Smooth muscle cell (in vitro differentiated cells): ENCODE data around the gene CYRIA. TPM values are rescaled to one million over a fixed set of nuclear protein-coding genes. Genes with fewer than 3 reads are reported as not detected.

Experiments used
- DNase-seq: peaks from one replicate; lab custom pipeline; 2025; ENCODE audit not compliant: unreplicated experiment; lab: John Stamatoyannopoulos, UW
- H2AFZ ChIP-seq: fragments of 200-600 bp; sonication (generic); 2 replicates; pipeline ENCODE4 v1.6.0; 2016; ENCODE audit warnings: antibody characterized with exemption, low read depth, mild to moderate bottlenecking
- H3F3A ChIP-seq: fragments of 200-600 bp; sonication (generic); 2 replicates; pipeline ENCODE4 v1.6.0; 2017; ENCODE audit warnings: antibody characterized with exemption, low read depth
- H3K27ac ChIP-seq: fragments of 200-600 bp; sonication (generic); 2 replicates; pipeline ENCODE4 v1.5.1; 2016; ENCODE audit warnings: low read depth, mild to moderate bottlenecking
- H3K27me3 ChIP-seq: fragments of 200-600 bp; sonication (generic); 2 replicates; pipeline ENCODE4 v1.6.1; 2016; ENCODE audit warnings: low read depth, mild to moderate bottlenecking
- H3K36me3 ChIP-seq: fragments of 200-600 bp; sonication (generic); 2 replicates; pipeline ENCODE4 v1.5.1; 2016; ENCODE audit warnings: low read depth
- H3K4me1 ChIP-seq: fragments of 200-600 bp; sonication (generic); 2 replicates; pipeline ENCODE4 v1.5.1; 2016; ENCODE audit warnings: low read depth
- H3K4me2 ChIP-seq: fragments of 200-600 bp; sonication (generic); 2 replicates; pipeline ENCODE4 v1.6.0; 2016; ENCODE audit warnings: mild to moderate bottlenecking
- H3K4me3 ChIP-seq: fragments of 200-600 bp; sonication (generic); 2 replicates; pipeline ENCODE4 v1.5.1; 2016; ENCODE audit warnings: mild to moderate bottlenecking
- H3K79me2 ChIP-seq: fragments of 200-600 bp; sonication (generic); 2 replicates; pipeline ENCODE4 v1.6.0; 2016; ENCODE audit warnings: low read depth, mild to moderate bottlenecking
- H3K9ac ChIP-seq: fragments of 200-600 bp; sonication (generic); 2 replicates; pipeline ENCODE4 v1.6.0; 2016; ENCODE audit warnings: low read depth
- H3K9me3 ChIP-seq: fragments of 200-600 bp; sonication (generic); replicated peaks from 2 replicates; pipeline ENCODE4 v1.5.1; 2016; ENCODE audit warnings: low read depth
- H4K20me1 ChIP-seq: fragments of 200-600 bp; sonication (generic); 2 replicates; pipeline ENCODE4 v1.6.0; 2016; ENCODE audit warnings: low read depth
- CTCF ChIP-seq: fragments of 200-600 bp; sonication (generic); IDR thresholded peaks from 2 replicates; pipeline ENCODE4 v1.5.1; 2017; ENCODE audit warnings: borderline replicate concordance, mild to moderate bottlenecking, antibody characterized with exemption; ENCODE audit not compliant: insufficient read depth, poor library complexity, severe bottlenecking
- WGBS: methylation state at CpG from one replicate; pipeline ENCODE4 v1.1.7; 2016; ENCODE audit warnings: low lambda C conversion rate; 5-methylcytosine and 5-hydroxymethylcytosine counted together
- polyA plus RNA-seq: library from polyadenylated mRNA; unstranded; fragments of >200 nt; fragmentation: Nextera tagmentation; extraction: Ambion mirVana; gene quantifications from 2 replicates; pipeline ENCODE4 v1.2.1, GENCODE V29; 2016
- total RNA-seq: library from RNA; depleted of rRNA; stranded (reverse); fragments of >200 nt; gene quantifications from 2 replicates; pipeline ENCODE4 v1.2.3, GENCODE V29; 2014

CYRIA gene
- total and polyA plus RNA-seq, 2 experiments from 2014 or later = 1.7 to 5.8 TPM

GRCh38 chr2:16623031-16623430 lies 42.6 kb downstream of the CYRIA start:
- Histone ChIP-seq H3K27ac (peak overlapping the region; percentile 78), H3K9me3 (no peaks in the 10 kb centered on the region), H4K20me1 (no peaks in the 10 kb centered on the region), H3K4me1 (peaks cover 5% of the 10 kb centered on the region), H3F3A (peaks cover 7% of the 10 kb centered on the region), H3K79me2 (no peaks in the 10 kb centered on the region), H3K4me2 (peak overlapping the region; percentile 53), H2AFZ (no peak overlapping the region), H3K9ac (no peak overlapping the region), H3K4me3 (no peak overlapping the region), H3K27me3 (no peaks in the 10 kb centered on the region), H3K36me3 (no peaks in the 10 kb centered on the region)
- DNase-seq = no peak
- no peak for TF ChIP-seq CTCF
- WGBS = 61% methylated on average over 6 of the region's 6 CpGs

- H4K20me1 ChIP-seq = no peaks in the 10 kb centered on the region
- no peaks in the 10 kb centered on the region for H3K9me3 ChIP-seq
- no peaks in the 10 kb centered on the region for H3K36me3 ChIP-seq
- DNase-seq = no peak
- no peaks in the 10 kb centered on the region for H3K79me2 ChIP-seq
- peak overlapping the region; percentile 78 for H3K27ac ChIP-seq
- H3K27me3 ChIP-seq = no peaks in the 10 kb centered on the region
- no peak for TF ChIP-seq CTCF
- H3K9ac ChIP-seq = peak overlapping the region; percentile 23
- WGBS = 55% methylated on average over 4 of the region's 4 CpGs
- H3F3A ChIP-seq = peaks cover 7% of the 10 kb centered on the region
- H2AFZ ChIP-seq = no peak overlapping the region
- H3K4me3 ChIP-seq = no peak overlapping the region
- peak overlapping the region; percentile 53 for H3K4me2 ChIP-seq
- peaks cover 5% of the 10 kb centered on the region for H3K4me1 ChIP-seq
These were observed 43.1 kb downstream of the CYRIA start for GRCh38 chr2:16622399-16622968.

- Histone ChIP-seq H3K4me3 (no peak overlapping the region), H3F3A (peaks cover 7% of the 10 kb centered on the region), H3K4me1 (peaks cover 5% of the 10 kb centered on the region), H3K9ac (no peak overlapping the region), H2AFZ (no peak overlapping the region), H3K9me3 (no peaks in the 10 kb centered on the region), H4K20me1 (no peaks in the 10 kb centered on the region), H3K27me3 (no peaks in the 10 kb centered on the region), H3K27ac (peak overlapping the region; percentile 78), H3K36me3 (no peaks in the 10 kb centered on the region), H3K79me2 (no peaks in the 10 kb centered on the region), H3K4me2 (peak overlapping the region; percentile 40)
- TF ChIP-seq CTCF = no peak
- no peak for DNase-seq
- 54% methylated on average over 4 of the region's 4 CpGs for WGBS
These were observed 44.3 kb downstream of the CYRIA start for GRCh38 chr2:16621316-16621715.

- H3F3A ChIP-seq = peaks cover 7% of the 10 kb centered on the region
- WGBS = 75% methylated on average over 2 of the region's 2 CpGs
- H3K27ac ChIP-seq = peak overlapping the region; percentile 78
- H4K20me1 ChIP-seq = no peaks in the 10 kb centered on the region
- H2AFZ ChIP-seq = no peak overlapping the region
- H3K27me3 ChIP-seq = no peaks in the 10 kb centered on the region
- peaks cover 5% of the 10 kb centered on the region for H3K4me1 ChIP-seq
- no peak for DNase-seq
- H3K4me3 ChIP-seq = no peak overlapping the region
- peak overlapping the region; percentile 40 for H3K4me2 ChIP-seq
- H3K9ac ChIP-seq = no peak overlapping the region
- TF ChIP-seq CTCF = no peak
- no peaks in the 10 kb centered on the region for H3K79me2 ChIP-seq
- no peaks in the 10 kb centered on the region for H3K36me3 ChIP-seq
- H3K9me3 ChIP-seq = no peaks in the 10 kb centered on the region
These were observed 45.0 kb downstream of the CYRIA start for GRCh38 chr2:16620590-16620989.
